ENCODE data around the gene ETV6.

DNA sequence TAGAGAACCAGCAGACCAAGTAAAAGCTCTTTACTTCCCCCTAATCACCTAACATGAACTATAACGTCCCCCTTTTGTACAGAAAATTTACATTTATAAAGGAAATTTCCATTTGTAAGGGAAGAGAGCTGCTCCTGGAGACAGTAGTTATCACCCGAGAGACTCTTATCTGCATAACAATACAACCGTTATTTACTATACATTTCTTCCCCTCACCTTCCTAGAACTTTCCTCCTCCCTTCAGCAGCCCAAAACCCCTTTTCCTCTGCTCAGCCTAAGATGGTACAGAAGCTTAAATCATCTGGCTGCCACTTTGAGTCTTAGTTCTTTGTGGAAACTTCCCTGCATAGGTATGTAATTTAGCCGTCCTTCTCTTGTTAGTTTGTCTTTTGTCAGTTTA lies 40.4 kb upstream of the ETV6 start:
- TF ChIP-seq, protein P1, sequence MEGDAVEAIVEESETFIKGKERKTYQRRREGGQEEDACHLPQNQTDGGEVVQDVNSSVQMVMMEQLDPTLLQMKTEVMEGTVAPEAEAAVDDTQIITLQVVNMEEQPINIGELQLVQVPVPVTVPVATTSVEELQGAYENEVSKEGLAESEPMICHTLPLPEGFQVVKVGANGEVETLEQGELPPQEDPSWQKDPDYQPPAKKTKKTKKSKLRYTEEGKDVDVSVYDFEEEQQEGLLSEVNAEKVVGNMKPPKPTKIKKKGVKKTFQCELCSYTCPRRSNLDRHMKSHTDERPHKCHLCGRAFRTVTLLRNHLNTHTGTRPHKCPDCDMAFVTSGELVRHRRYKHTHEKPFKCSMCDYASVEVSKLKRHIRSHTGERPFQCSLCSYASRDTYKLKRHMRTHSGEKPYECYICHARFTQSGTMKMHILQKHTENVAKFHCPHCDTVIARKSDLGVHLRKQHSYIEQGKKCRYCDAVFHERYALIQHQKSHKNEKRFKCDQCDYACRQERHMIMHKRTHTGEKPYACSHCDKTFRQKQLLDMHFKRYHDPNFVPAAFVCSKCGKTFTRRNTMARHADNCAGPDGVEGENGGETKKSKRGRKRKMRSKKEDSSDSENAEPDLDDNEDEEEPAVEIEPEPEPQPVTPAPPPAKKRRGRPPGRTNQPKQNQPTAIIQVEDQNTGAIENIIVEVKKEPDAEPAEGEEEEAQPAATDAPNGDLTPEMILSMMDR (IDR thresholded peaks at IDR 0.05): no peak
- no peak for TF ChIP-seq POLR2A (IDR thresholded peaks at IDR 0.05)
